Epithelial cell of proximal tubule (primary cell): Measurements from ENCODE around the gene ARHGEF26. TPM values are rescaled to one million over a fixed set of nuclear protein-coding genes. Genes with fewer than 3 reads are reported as not detected.

Experiments used
- DNase-seq: peaks from one replicate; pipeline ENCODE4 v3.0.0-alpha.2; 2011; ENCODE audit warnings: low read depth
- H3K4me3 ChIP-seq: 2 replicates; pipeline ENCODE4 v1.5.1; 2011; ENCODE audit warnings: low read depth, mild to moderate bottlenecking, low read length
- total RNA-seq: library from RNA; depleted of rRNA; stranded (reverse); fragments of >200 nt; gene quantifications from 2 replicates; pipeline ENCODE4 v1.2.3, GENCODE V29; 2015
- TF ChIP-seq, protein P1 (sequence below): conservative IDR thresholded peaks from 2 replicates; pipeline ENCODE4 v1.5.1; 2012; ENCODE audit warnings: low read depth, mild to moderate bottlenecking, low read length

The ARHGEF26 gene
- total RNA-seq, 1 donor from 2014 or later, result 2.9 TPM

DNA sequence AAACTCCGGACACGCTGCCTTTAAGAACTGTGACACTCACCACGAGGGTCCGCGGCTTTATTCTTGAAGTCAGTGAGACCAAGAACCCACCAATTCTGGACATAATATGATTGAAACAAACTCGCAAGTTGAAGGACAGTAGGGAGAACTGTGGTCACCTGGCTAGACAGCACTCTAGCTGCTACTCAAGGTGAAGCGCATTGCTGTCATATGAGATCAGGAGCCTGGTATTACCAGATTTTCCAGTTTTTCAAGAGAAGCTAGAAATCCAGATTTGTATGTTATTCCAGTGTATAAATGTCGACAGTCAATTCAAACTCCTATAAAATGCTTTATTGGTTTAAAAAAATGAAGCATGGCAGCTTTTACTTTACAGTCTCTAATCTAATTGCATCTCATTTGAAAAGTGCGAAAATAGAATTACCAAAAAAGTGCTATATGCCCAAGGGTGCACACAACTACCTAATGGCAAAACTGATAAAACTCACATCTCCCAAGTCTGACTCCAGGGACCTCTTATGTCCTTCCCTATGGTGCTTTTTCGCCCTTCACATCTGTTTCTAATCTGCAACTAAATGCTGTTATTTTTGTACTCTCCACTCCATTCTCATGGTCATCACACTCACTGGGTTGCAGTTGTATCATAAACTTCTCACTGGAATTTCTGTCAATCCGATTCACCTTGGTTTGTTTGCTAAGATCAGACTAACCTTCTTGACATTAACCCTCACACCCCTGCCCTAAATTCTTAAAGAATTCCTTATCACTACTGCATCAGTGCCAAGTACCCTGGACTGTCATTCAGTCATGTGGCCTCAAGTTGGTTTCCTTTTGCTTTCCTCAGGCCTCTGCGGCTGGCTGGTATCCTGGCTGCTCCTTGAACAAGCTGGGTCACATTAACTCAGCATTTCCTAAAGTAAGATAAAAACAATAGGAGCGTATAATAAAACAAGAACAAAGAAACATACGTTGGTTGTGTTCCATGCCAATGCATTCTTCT lies 31.5 kb upstream of the ARHGEF26 start:
- TF ChIP-seq, protein P1, sequence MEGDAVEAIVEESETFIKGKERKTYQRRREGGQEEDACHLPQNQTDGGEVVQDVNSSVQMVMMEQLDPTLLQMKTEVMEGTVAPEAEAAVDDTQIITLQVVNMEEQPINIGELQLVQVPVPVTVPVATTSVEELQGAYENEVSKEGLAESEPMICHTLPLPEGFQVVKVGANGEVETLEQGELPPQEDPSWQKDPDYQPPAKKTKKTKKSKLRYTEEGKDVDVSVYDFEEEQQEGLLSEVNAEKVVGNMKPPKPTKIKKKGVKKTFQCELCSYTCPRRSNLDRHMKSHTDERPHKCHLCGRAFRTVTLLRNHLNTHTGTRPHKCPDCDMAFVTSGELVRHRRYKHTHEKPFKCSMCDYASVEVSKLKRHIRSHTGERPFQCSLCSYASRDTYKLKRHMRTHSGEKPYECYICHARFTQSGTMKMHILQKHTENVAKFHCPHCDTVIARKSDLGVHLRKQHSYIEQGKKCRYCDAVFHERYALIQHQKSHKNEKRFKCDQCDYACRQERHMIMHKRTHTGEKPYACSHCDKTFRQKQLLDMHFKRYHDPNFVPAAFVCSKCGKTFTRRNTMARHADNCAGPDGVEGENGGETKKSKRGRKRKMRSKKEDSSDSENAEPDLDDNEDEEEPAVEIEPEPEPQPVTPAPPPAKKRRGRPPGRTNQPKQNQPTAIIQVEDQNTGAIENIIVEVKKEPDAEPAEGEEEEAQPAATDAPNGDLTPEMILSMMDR, result no peak
- no peak overlapping the region for H3K4me3 ChIP-seq
- no peak for DNase-seq

DNA sequence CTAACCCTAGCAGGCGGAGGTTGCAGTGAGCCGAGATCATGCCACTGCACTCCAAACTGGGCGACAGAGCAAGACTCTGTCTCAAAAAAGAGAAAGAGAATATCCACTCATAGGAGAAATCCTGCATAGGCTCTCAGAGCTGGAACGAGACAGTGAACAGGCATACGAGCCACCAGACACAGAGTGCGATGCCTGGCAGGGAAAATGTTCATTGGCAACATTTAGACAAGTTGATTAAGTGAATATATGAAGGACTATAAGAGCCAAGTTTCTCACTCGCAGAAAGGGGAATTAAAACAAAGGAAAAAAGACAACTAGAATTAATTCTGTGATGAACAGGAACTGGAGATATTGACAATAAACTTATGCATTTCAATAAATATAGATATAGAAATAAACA lies 27.1 kb upstream of the ARHGEF26 start:
- no peak for DNase-seq
- TF ChIP-seq, protein P1, result no peak

DNA sequence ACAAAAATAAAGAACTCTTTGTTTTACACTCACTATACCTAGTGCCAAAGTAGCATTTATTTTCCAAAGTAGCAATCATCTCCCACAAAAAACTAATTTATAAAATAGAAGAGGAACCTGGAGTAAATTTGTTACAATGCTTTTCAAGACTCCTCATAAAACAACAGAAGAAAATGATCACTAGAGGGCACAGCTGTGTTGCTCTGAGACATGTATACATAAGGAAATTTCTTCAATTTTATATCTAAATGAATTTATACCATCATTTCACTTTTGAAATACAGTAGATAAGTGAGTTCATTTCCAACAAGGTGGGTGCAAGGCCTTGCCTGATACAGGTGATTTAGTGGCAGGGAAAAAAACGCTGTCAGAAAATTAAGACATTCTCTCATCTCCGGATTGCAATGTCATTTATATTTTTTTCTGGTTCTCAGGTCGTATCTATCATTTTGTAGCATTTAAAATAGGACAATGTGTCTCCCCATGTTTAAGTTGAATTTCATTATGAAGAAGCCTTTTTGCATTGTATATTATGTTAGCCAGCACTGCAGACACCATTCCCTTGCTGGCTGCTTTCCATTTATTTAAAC lies 25.3 kb upstream of the ARHGEF26 start:
- no peak overlapping the region for H3K4me3 ChIP-seq
- TF ChIP-seq, protein P1, result peak; percentile 57

More for the DNA sequence above, 27.1 kb upstream of the ARHGEF26 start:
- no peak overlapping the region for H3K4me3 ChIP-seq

DNA sequence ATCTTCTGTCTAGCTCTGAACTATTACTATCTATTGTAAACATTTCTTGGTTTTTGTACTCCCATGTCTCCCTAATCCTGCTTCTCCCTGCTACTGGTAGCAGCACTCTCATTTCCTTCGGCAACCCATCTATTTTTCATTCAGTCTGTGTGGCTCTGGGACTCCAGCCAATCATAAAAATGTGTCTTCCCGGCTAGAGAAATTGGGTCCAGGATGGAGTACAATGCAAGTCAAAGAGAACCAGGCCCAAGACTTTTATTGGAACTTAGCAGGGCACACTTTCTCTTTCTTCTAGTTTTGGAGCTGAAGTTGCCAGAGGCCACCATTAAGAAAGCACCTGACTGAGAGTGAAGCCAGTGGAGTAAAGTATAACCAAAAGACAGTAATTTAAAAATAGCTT lies 22.8 kb upstream of the ARHGEF26 start:
- TF ChIP-seq, protein P1, result no peak
- DNase-seq, result no peak

More for the DNA sequence above, 25.3 kb upstream of the ARHGEF26 start:
- peak; percentile 1 for DNase-seq

DNA sequence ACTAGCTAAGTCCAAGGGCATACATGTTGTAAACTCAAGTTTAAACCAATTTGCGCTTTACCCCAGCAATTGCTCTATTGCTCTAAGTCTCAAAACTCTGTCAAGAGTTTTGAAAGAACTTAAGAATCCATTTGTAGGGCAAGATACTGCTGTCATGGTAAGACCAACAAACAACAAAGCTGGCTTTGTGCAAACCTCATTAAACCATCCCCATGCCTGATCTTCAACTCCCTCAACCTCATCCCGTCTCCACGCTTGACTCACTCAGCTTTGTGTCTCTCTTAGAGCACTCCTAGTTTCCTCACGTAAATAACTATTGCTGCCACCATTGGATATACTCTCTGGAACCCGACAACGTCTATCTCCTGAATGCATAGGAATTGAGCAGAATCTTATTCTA lies 20.6 kb upstream of the ARHGEF26 start:
- H3K4me3 ChIP-seq, result no peak overlapping the region
- TF ChIP-seq, protein P1, result no peak
- no peak for DNase-seq

More for the DNA sequence above, 22.8 kb upstream of the ARHGEF26 start:
- H3K4me3 ChIP-seq, result no peak overlapping the region

DNA sequence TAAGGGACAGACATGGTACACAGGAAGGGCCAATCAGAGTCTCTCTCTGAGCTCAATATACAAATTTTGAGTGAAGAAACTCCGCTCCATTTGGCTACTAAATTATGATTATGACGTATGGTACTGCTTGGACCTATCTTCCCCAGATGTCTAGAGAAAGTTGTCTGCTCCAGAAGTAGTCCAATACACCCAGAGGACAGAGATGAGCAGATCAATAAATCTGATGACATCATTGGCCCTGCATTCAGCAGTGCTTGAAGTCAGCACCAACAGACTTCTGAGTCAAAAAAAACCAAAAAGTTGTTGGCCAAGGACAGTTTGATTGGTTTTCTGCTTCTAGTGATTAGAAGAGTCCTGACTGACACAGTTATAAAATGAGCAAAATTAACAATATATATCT lies 19.9 kb upstream of the ARHGEF26 start:
- no peak for DNase-seq
- TF ChIP-seq, protein P1, result no peak
- no peak overlapping the region for H3K4me3 ChIP-seq
